H1 (cell line): ENCODE measurements around the gene SFN.

Source experiments
- ATF2 ChIP-seq: IDR thresholded peaks from 2 replicates; pipeline ENCODE4 v1.6.1; 2012; ENCODE audit warnings: low read length, inconsistent platforms
- ATF3 ChIP-seq: IDR thresholded peaks from 2 replicates; pipeline ENCODE4 v1.6.1; 2011; ENCODE audit warnings: low read depth, mild to moderate bottlenecking, low read length; ENCODE audit not compliant: insufficient read depth
- CBX5 ChIP-seq: fragments of 300-800, 300-1000 bp; sonication (generic); IDR thresholded peaks from 2 replicates; pipeline ENCODE4 v1.7.1; 2016; ENCODE audit warnings: antibody characterized with exemption, low read length, low read depth
- CREB1 ChIP-seq: IDR thresholded peaks from 2 replicates; pipeline ENCODE4 v1.6.1; 2012; ENCODE audit warnings: inconsistent platforms
- CTCF ChIP-seq, 3 experiments: IDR thresholded peaks; 1 replicate in 2 of 3; 2 replicates in 1 of 3; pipeline versions ENCODE4 v1.5.1 to v1.6.1; 2011; ENCODE audit warnings: low read length in 3 of 3, mild to moderate bottlenecking in 3 of 3, inconsistent platforms in 2 of 3, low read depth in 1 of 3, moderate library complexity in 1 of 3; ENCODE audit not compliant: insufficient read depth in 1 of 3; ENCODE audit errors: control extremely low read depth in 1 of 3
- EGR1 ChIP-seq: IDR thresholded peaks from 2 replicates; pipeline ENCODE4 v1.6.1; 2011; ENCODE audit warnings: low read depth, low read length, borderline replicate concordance
- EZH2 ChIP-seq: fragments of 200-600 bp; sonication (generic); IDR thresholded peaks from 2 replicates; pipeline ENCODE4 v1.7.1; 2012; ENCODE audit warnings: low read depth, mild to moderate bottlenecking, moderate library complexity, low read length, inconsistent platforms; ENCODE audit not compliant: severe bottlenecking
- HDAC2 ChIP-seq, 2 experiments: fragments of 300-600 bp in 1 of 2; sonication (generic) in 1 of 2; IDR thresholded peaks; 2 replicates each; pipeline ENCODE4 v1.6.1; 2011 to 2012; ENCODE audit warnings: low read depth in 2 of 2, low read length in 2 of 2, mild to moderate bottlenecking in 2 of 2, moderate library complexity in 2 of 2, borderline replicate concordance in 1 of 2, inconsistent platforms in 1 of 2
- KDM1A ChIP-seq: fragments of 200-600, 300-600 bp; sonication (generic); IDR thresholded peaks from 2 replicates; pipeline ENCODE4 v1.7.1; 2016; ENCODE audit warnings: mild to moderate bottlenecking, low read length, borderline replicate concordance
- MAX ChIP-seq: IDR thresholded peaks from 2 replicates; pipeline ENCODE4 v1.6.1; 2012; ENCODE audit warnings: inconsistent platforms
- POLR2A ChIP-seq, 2 experiments: IDR thresholded peaks; 1 replicate in 1 of 2; 2 replicates in 1 of 2; pipeline ENCODE4 v1.6.1; 2011; ENCODE audit warnings: low read depth in 2 of 2, low read length in 2 of 2, mild to moderate bottlenecking in 2 of 2; ENCODE audit errors: control extremely low read depth in 1 of 2
- SIN3A ChIP-seq, 2 experiments: IDR thresholded peaks in 1 of 2; conservative IDR thresholded peaks in 1 of 2; 2 replicates each; pipeline ENCODE4 v1.6.1; 2011 to 2012; ENCODE audit warnings: low read length in 2 of 2, improper control_type of control experiment in 1 of 2, low read depth in 1 of 2, mild to moderate bottlenecking in 1 of 2
- TAF1 ChIP-seq: IDR thresholded peaks from 2 replicates; pipeline ENCODE4 v1.6.1; 2011; ENCODE audit warnings: mild to moderate bottlenecking, low read depth, low read length

GRCh38 chr1:26851106-26851684 lies 11.8 kb upstream of the SFN start:
- TF ChIP-seq POLR2A (IDR thresholded peaks at IDR 0.05; ENCODE audit: control extremely low read depth in 1 of 2, low read depth in 2 of 2, low read length in 2 of 2) (no peak), TAF1 (no peak), CTCF (IDR thresholded peaks at IDR 0.05; ENCODE audit: control extremely low read depth in 1 of 3, insufficient read depth in 1 of 3, low read depth in 1 of 3, low read length in 3 of 3) (peak; percentile 14 to 32 (median 30); a peak in 2 of 4 replicates), ATF3 (no peak), MAX (no peak), CBX5 (no peak), EGR1 (no peak), KDM1A (no peak), SIN3A (conservative IDR thresholded peaks at IDR 0.05 in 1 of 2, IDR thresholded peaks at IDR 0.05 in 1 of 2; ENCODE audit: low read depth in 1 of 2, low read length in 2 of 2) (no peak), CREB1 (no peak), EZH2 (no peak), HDAC2 (IDR thresholded peaks at IDR 0.05; ENCODE audit: borderline replicate concordance in 1 of 2, low read depth in 2 of 2, low read length in 2 of 2) (no peak), ATF2 (no peak)
